GM18507 (cell line): ENCODE results near the gene SLC8B1.

Source experiments
- DNase-seq: peaks from one replicate; pipeline ENCODE4 v3.0.0; 2011; ENCODE audit warnings: low read depth; ENCODE audit not compliant: insufficient read length; ENCODE audit errors: extremely low spot score
- FAIRE-seq: peaks from 2 replicates; lab custom pipeline; 2011; peaks lifted over from hg19 to GRCh38; lab: Jason Lieb, UNC

The SLC8B1 gene

GRCh38 chr12:113253532-113254285 is 81.2 kb downstream of the SLC8B1 start:
- no peak for FAIRE-seq
- no peak for DNase-seq

- no peak for FAIRE-seq
- no peak for DNase-seq
Measured at GRCh38 chr12:113252494-113252893, 82.4 kb downstream of the SLC8B1 start.

GRCh38 chr12:113251404-113252070 is 83.4 kb downstream of the SLC8B1 start:
- FAIRE-seq (no peak), DNase-seq (no peak)

- FAIRE-seq (no peak), DNase-seq (no peak)
Measured at GRCh38 chr12:113250045-113250444, 84.9 kb downstream of the SLC8B1 start.

GRCh38 chr12:113249546-113249945 is 85.4 kb downstream of the SLC8B1 start:
- DNase-seq (no peak), FAIRE-seq (no peak)

GRCh38 chr12:113248842-113249435 is 86.0 kb downstream of the SLC8B1 start:
- FAIRE-seq (no peak), DNase-seq (no peak)
